ENCODE measurements around the gene LMCD1. TPM values are rescaled to one million over a fixed set of nuclear protein-coding genes. Genes with fewer than 3 reads are reported as not detected.
A peak's percentile ranks its signal among the peaks of the same experiment; 100 is the strongest.

The LMCD1 gene
- total RNA-seq, 1 experiment from 2014 or later = 24.3 TPM

DNA sequence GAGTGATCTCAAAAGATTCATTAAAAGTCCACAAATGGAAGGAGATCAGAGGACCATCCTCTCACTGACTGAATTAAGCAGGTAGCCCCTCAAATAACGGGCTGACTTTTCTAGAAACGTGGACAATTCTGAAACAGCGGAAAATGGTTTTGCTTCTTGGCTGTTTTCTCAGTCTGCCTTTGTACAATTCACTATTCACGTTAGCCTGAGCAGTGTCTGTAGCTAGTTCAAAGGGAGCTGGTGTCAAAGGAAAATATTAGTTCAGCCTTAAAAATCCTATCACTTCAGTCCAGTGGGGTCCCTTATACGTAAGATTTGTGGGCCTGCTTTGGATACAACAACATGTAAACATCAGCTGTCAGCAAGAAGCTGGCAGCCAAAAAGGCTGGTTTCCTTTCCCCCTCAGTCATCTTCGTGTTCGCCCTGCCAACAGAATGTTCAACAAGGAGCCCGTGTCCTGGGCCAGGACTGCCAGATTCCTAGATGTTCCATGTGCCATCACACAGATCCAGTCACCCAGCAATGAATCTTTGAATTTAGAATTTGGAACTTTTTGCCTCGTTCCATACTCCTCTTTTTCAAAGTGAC, 19.3 kb downstream of the LMCD1 start:
- in situ Hi-C loops (cut with HindIII; ENCODE audit: low pct_unique_long_range_greater_than_20kb, low sequenced_read_pairs) = no loop called here
- no peak for DNase-seq (ENCODE audit: low read depth, low spot score)

GRCh38 chr3:8523041-8523440, 21.4 kb downstream of the LMCD1 start:
- peak; percentile 14 for DNase-seq (ENCODE audit: low read depth, low spot score)
- in situ Hi-C loops (cut with HindIII; ENCODE audit: low pct_unique_long_range_greater_than_20kb, low sequenced_read_pairs) = no loop called here

- in situ Hi-C loops (cut with HindIII; ENCODE audit: low pct_unique_long_range_greater_than_20kb, low sequenced_read_pairs) = no loop called here
- no peak for DNase-seq (ENCODE audit: low read depth, low spot score)
These were observed 22.6 kb downstream of the LMCD1 start for GRCh38 chr3:8524249-8524648.

DNA sequence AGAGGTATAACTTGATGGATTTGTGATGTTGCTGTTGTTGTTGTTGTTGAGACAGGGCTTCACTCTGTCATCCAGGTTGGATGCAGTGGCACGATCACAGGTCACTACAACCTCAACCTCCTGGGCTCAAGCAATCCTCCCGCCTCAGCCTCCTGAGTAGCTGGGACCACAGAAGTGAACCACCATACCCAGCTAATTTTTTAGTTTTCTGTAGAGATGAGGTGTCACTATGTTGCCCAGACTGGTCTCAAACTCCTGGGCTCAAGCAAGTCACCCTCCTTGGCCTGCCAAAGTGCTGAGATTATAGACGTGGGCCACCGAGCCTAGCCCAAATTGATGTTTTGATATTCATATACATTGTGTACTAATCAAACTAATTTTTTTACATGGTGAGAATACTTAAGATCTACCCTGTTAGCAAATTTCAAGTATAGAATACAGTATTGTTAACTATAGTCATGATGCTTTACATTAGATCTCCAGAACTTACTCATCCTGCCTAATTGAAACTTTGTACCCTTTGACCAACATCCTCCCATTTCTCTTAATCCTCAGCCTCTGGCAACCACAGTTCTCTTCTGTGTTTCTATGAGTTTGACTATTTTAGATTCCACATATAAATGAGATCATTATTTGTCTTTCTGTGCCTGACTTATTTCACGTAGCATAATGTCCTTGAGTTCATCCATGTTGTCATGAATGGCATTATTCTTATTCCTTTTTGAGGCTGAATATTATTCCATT, 23.2 kb downstream of the LMCD1 start:
- in situ Hi-C loops (cut with HindIII; ENCODE audit: low pct_unique_long_range_greater_than_20kb, low sequenced_read_pairs) = no loop called here
- peak; percentile 23 for DNase-seq (ENCODE audit: low read depth, low spot score)

DNA sequence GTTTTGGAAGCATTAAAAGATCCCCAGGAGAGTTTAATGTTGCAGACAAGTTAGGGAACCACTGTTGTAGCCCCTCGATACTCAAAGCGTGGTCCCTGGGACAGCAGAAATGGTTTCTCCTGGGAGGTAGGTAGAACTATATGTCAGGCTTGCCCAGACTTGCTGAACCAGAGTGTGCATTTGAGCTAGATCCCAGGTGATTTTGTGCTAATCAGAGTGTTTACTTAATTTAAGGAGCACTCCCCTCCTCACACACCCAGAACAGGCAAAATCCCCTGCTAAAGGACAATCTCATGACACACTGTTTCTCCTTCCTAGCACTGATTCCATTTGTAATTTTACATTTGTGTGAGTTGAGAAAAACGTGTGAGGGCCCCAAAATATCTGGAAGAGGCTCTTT, 24.3 kb downstream of the LMCD1 start:
- in situ Hi-C loops (cut with HindIII; ENCODE audit: low pct_unique_long_range_greater_than_20kb, low sequenced_read_pairs) = no loop called here

GRCh38 chr3:8529181-8529637, 27.6 kb downstream of the LMCD1 start:
- in situ Hi-C loops (cut with HindIII; ENCODE audit: low pct_unique_long_range_greater_than_20kb, low sequenced_read_pairs) = no loop called here
- no peak for DNase-seq (ENCODE audit: low read depth, low spot score)

More for the DNA sequence above, 24.3 kb downstream of the LMCD1 start:
- DNase-seq (ENCODE audit: low read depth, low spot score) = no peak

DNA sequence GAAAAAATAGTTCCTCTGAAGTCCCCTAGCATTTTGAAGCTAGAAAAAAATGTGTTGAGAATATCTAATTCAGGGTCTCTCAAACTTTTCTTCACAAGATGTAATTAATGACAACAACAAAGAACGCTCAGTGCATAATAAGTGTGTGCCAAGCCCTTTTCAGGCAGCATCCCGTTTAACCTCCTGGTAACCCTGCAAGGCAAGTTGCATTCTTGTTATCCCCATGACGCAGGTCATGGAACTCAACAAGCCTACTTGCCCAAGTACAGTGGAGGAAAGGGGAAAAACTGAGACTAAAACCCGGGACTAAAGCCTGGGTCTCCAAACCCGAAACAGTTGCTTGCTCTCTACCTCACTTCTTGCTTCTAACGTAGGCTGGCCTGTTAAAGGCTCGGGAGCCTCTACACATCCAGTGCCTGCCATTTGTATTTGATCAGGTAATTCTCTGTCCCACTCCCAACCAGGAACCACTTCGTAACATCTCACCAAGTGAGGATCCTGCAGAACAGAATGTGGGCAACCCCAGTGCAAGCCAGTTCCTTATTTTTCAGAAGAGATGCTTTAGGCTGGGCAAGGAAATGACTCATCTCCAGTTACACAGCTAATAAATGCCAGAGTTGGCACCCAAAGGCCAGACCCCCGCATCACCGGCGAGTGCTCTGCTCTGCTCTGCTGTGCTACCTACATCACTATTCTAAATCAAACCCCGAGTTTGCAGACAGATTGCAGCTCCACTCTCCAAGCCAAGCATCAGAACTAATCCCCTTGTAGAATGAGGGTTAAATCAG, 28.3 kb downstream of the LMCD1 start:
- in situ Hi-C loops (cut with HindIII; ENCODE audit: low pct_unique_long_range_greater_than_20kb, low sequenced_read_pairs) = no loop called here
- DNase-seq (ENCODE audit: low read depth, low spot score) = no peak

DNA sequence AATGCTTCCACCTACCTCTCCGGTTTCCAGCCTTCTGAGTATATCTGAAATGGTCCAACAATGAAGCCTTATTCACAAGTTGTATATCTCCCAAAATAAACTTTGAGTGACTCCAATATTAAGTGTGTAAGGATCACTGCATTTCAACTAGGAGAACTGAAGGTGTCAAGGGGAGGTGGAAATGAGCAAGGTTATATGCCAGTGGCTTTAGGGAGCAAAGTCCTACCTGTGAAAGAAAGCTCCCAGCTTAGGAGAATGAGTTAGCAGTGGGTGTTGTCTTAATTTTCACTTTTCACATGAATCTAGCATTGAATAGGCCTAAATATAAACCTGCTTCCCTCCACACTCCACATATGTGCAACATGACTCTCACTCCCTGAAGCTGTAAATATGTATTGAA, 29.0 kb downstream of the LMCD1 start:
- no peak for DNase-seq (ENCODE audit: low read depth, low spot score)

GRCh38 chr3:8532251-8532871, 30.7 kb downstream of the LMCD1 start:
- in situ Hi-C loops (cut with HindIII; ENCODE audit: low pct_unique_long_range_greater_than_20kb, low sequenced_read_pairs) = no loop called here
- DNase-seq (ENCODE audit: low read depth, low spot score) = no peak

More for the DNA sequence above, 29.0 kb downstream of the LMCD1 start:
- in situ Hi-C loops (cut with HindIII; ENCODE audit: low pct_unique_long_range_greater_than_20kb, low sequenced_read_pairs) = no loop called here

DNA sequence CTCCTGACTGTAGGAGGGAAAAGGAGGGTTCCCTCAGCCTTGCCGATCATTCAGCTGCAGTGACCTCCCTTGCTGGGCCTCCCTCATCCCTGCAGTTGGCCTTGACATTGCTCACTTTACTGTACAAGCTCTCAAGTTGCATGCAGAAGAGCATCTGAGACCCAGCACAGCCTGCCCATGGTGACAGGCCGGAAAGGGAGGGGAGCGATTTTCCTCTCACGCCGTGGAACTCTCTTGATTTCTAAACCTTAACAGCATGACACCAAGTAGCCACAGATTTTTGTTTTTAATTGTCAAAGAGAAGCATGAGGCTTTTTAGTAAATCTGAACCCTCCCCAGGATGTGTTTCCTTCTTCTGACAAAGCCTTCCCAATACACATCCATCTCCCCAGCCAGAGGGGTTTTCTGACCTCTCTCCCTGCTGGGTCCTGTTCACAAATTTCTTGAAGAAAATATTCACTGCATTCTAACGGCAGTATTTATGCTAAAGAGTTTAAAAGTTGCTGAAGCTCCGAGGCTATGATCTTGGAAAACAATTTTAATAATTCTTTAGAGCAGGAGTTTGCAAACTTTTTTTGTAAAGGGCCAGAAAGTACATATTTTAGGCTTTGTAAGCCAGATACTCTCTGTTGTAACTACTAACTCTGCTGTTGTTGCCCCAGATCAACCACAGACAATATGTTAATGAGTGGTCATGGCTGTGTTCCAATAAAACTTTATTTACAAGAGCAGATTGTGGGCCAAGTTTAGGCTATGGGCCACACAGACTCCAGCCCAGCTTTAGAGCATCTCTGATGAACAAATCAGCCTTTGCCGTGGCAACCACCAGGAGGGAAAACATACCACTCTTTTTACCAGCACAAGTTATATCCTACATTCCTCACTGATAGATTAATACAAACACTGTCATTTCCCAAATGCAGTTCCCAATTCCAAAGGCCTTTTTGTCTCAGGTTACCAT, 34.8 kb downstream of the LMCD1 start:
- DNase-seq (ENCODE audit: low read depth, low spot score) = no peak
- in situ Hi-C loops (cut with HindIII; ENCODE audit: low pct_unique_long_range_greater_than_20kb, low sequenced_read_pairs) = no loop called here

GRCh38 chr3:8537440-8537839, 35.8 kb downstream of the LMCD1 start:
- in situ Hi-C loops (cut with HindIII; ENCODE audit: low pct_unique_long_range_greater_than_20kb, low sequenced_read_pairs) = no loop called here
- no peak for DNase-seq (ENCODE audit: low read depth, low spot score)

- in situ Hi-C loops (cut with HindIII; ENCODE audit: low pct_unique_long_range_greater_than_20kb, low sequenced_read_pairs) = no loop called here
- DNase-seq (ENCODE audit: low read depth, low spot score) = no peak
These were observed 36.6 kb downstream of the LMCD1 start for GRCh38 chr3:8538223-8538622.

DNA sequence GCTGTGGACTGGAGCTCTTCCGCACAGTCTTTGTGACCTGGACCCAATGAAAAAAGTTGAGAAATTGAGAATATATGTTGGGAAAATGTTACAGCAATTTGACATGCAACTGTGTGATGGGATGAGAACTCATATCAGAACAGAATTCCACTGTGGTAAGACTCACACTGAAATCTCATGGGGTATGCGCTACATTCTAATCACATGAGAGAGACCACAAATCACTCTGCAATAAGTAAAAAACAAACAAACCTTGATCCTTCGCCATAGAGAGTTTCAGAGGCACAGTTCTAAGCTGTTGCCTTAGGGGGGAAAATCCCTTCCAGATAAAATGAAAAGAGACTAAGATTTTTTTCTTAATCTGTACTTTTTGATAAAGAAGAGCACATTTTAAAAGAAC, 37.3 kb downstream of the LMCD1 start:
- in situ Hi-C loops (cut with HindIII; ENCODE audit: low pct_unique_long_range_greater_than_20kb, low sequenced_read_pairs) = no loop called here
- DNase-seq (ENCODE audit: low read depth, low spot score) = no peak

GRCh38 chr3:8539419-8539818, 37.8 kb downstream of the LMCD1 start:
- in situ Hi-C loops (cut with HindIII; ENCODE audit: low pct_unique_long_range_greater_than_20kb, low sequenced_read_pairs) = no loop called here
- no peak for DNase-seq (ENCODE audit: low read depth, low spot score)

GRCh38 chr3:8540456-8540855, 38.8 kb downstream of the LMCD1 start:
- in situ Hi-C loops (cut with HindIII; ENCODE audit: low pct_unique_long_range_greater_than_20kb, low sequenced_read_pairs) = no loop called here
- DNase-seq (ENCODE audit: low read depth, low spot score) = no peak

DNA sequence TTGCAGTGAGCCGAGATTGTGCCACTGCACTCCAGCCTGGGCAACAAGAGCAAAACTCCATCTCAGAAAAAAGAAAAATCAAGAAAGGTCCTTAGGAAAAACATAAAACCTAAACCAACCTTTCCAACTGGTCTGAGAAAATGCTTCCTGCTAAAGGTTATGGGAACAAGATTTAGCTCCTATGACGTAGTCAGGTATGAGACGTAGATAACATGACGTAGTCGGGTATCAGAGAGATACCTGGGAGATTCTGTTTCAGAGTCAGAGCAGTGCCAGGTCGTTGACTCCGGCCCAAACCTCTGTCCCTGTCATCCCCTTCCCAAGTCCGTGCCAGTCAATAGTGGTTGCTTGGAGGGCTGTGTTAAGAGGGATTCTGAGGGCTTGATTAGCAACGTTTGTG, 39.9 kb downstream of the LMCD1 start:
- in situ Hi-C loops (cut with HindIII; ENCODE audit: low pct_unique_long_range_greater_than_20kb, low sequenced_read_pairs) = no loop called here
- no peak for DNase-seq (ENCODE audit: low read depth, low spot score)
